HepG2 (cell line): ENCODE results near the gene TMEM44. TPM values are rescaled to one million over a fixed set of nuclear protein-coding genes. Genes with fewer than 3 reads are reported as not detected.

ENCODE experiments used
- ARNTL ChIP-seq: sonication (generic); formaldehyde crosslinking; IDR thresholded peaks from 2 replicates; pipeline ENCODE4 v1.4.0; 2020; ENCODE audit warnings: mild to moderate bottlenecking, missing genetic modification reagents
- CERS6 ChIP-seq: sonication (generic); formaldehyde crosslinking; IDR thresholded peaks from 2 replicates; pipeline ENCODE4 v1.5.0; 2020; ENCODE audit warnings: missing genetic modification reagents
- FOXA3 ChIP-seq: IDR thresholded peaks from 2 replicates; pipeline ENCODE4 v1.6.1; 2016; ENCODE audit warnings: missing genetic modification reagents, missing compliant biosample characterization
- FOXP1 ChIP-seq, 2 experiments: fragments of 450-650 bp in 1 of 2; IDR thresholded peaks; 2 replicates each; pipeline ENCODE4 v1.6.1; 2017 to 2018; ENCODE audit warnings: antibody characterized with exemption in 1 of 2
- HMGXB4 ChIP-seq, 2 experiments: sonication (generic) in 1 of 2; formaldehyde crosslinking in 1 of 2; IDR thresholded peaks; 2 replicates each; pipeline versions ENCODE4 v1.4.0 to v1.6.1; 2018 to 2020; ENCODE audit warnings: missing genetic modification reagents in 2 of 2, borderline replicate concordance in 1 of 2, low read depth in 1 of 2, mild to moderate bottlenecking in 1 of 2, missing biosample characterization in 1 of 2
- PATZ1 ChIP-seq: sonication (generic); formaldehyde crosslinking; IDR thresholded peaks from 2 replicates; pipeline ENCODE4 v1.4.0; 2020; ENCODE audit warnings: missing genetic modification reagents
- RNF219 ChIP-seq: sonication (generic); formaldehyde crosslinking; IDR thresholded peaks from 2 replicates; pipeline ENCODE4 v1.5.0; 2020; ENCODE audit warnings: mild to moderate bottlenecking, missing genetic modification reagents
- SOX6 ChIP-seq, 2 experiments: fragments of 450-650 bp in 1 of 2; sonication (generic) in 1 of 2; formaldehyde crosslinking in 1 of 2; IDR thresholded peaks; 2 replicates each; pipeline versions ENCODE4 v1.4.0 to v1.6.1; 2017 to 2020; ENCODE audit warnings: antibody characterized with exemption in 1 of 2, mild to moderate bottlenecking in 1 of 2, missing genetic modification reagents in 1 of 2
- SP1 ChIP-seq, 2 experiments: fragments of 450-650 bp in 1 of 2; sonication (generic) in 1 of 2; formaldehyde crosslinking in 1 of 2; IDR thresholded peaks; 2 replicates each; pipeline versions ENCODE4 v1.4.0 to v1.6.1; 2016 to 2020; ENCODE audit warnings: missing genetic modification reagents in 1 of 2
- ZFYVE20 ChIP-seq: sonication (generic); formaldehyde crosslinking; IDR thresholded peaks from 2 replicates; pipeline ENCODE4 v1.8.0; 2023; ENCODE audit warnings: low read depth, mild to moderate bottlenecking, moderate library complexity, missing genetic modification reagents, borderline replicate concordance
- ZNF230 ChIP-seq: sonication (generic); formaldehyde crosslinking; IDR thresholded peaks from 2 replicates; pipeline ENCODE4 v1.4.0; 2020; ENCODE audit warnings: mild to moderate bottlenecking, missing genetic modification reagents
- ZNF260 ChIP-seq: sonication (generic); formaldehyde crosslinking; IDR thresholded peaks from 2 replicates; pipeline ENCODE4 v1.4.0; 2020; ENCODE audit warnings: missing genetic modification reagents, low read depth, mild to moderate bottlenecking, borderline replicate concordance
- ZNF30 ChIP-seq: sonication (generic); formaldehyde crosslinking; IDR thresholded peaks from 2 replicates; pipeline ENCODE4 v1.5.0; 2020; ENCODE audit warnings: mild to moderate bottlenecking, missing genetic modification reagents
- ZZZ3 ChIP-seq: sonication (generic); formaldehyde crosslinking; IDR thresholded peaks from 2 replicates; pipeline ENCODE4 v1.4.0; 2020; ENCODE audit warnings: missing genetic modification reagents, mild to moderate bottlenecking, borderline replicate concordance
- polyA plus RNA-seq, 8 experiments: library from polyadenylated mRNA; depleted of rRNA in 3 of 8; stranded (reverse) in 7 of 8; unstranded in 1 of 8; fragments of >200 nt; fragmentation: Illumina TruSeq in 4 of 8; extraction: Trizol in 4 of 8; gene quantifications; 2 replicates each; pipeline versions ENCODE4 v1.2.1 to v1.2.3, GENCODE V29; 2011 to 2016; ENCODE audit warnings: low read depth in 4 of 8, missing spikeins in 1 of 8, mixed read lengths in 1 of 8; ENCODE audit not compliant: insufficient read depth in 1 of 8
- total RNA-seq, 5 experiments: library from RNA; depleted of rRNA; stranded (reverse); fragments of >200 nt; fragmentation: Illumina TruSeq; extraction: Trizol; gene quantifications; 2 replicates each; pipeline ENCODE4 v1.2.3, GENCODE V29; 2016; ENCODE audit warnings: low read depth in 1 of 5
- TF ChIP-seq, protein P1 (sequence below): IDR thresholded peaks from 2 replicates; pipeline ENCODE4 v1.6.1; 2016; ENCODE audit warnings: missing compliant biosample characterization, missing genetic modification reagents, borderline replicate concordance
- TF ChIP-seq, protein P2 (sequence below): sonication (generic); formaldehyde crosslinking; IDR thresholded peaks from 2 replicates; pipeline ENCODE4 v1.9.0; 2021; ENCODE audit warnings: missing genetic modification reagents, borderline replicate concordance

Gene TMEM44
- total and polyA plus RNA-seq, 2 of the 13 experiments (the other 11 are each of a cell fraction or from before 2014, with no cell fraction given): 7.3 to 13.8 TPM

GRCh38 chr3:194682694-194683310 is 49.6 kb upstream of the TMEM44 start (continued):
- TF ChIP-seq, protein P1, sequence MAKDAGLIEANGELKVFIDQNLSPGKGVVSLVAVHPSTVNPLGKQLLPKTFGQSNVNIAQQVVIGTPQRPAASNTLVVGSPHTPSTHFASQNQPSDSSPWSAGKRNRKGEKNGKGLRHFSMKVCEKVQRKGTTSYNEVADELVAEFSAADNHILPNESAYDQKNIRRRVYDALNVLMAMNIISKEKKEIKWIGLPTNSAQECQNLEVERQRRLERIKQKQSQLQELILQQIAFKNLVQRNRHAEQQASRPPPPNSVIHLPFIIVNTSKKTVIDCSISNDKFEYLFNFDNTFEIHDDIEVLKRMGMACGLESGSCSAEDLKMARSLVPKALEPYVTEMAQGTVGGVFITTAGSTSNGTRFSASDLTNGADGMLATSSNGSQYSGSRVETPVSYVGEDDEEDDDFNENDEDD: no peak
- TF ChIP-seq SP1 (IDR thresholded peaks at IDR 0.05) (no peak), SP1 (CRISPR knock-in tag; IDR thresholded peaks at IDR 0.05) (no peak), ZFYVE20 (CRISPR knock-in tag) (no peak), CERS6 (CRISPR knock-in tag) (no peak), FOXA3 (CRISPR knock-in tag) (no peak; the same call in 1 of the 2 replicates), SOX6 (IDR thresholded peaks at IDR 0.05) (no peak), SOX6 (CRISPR knock-in tag; IDR thresholded peaks at IDR 0.05) (peak; percentile 76), RNF219 (CRISPR knock-in tag) (no peak), ZNF230 (0 out of 2 replicates have a peak, but pooled peaks have one; percentile 62), FOXP1 (IDR thresholded peaks at IDR 0.05) (no peak), FOXP1 (CRISPR knock-in tag; IDR thresholded peaks at IDR 0.05) (no peak), PATZ1 (CRISPR knock-in tag) (peak; percentile 23; the same call in 1 of the 2 replicates), ZZZ3 (CRISPR knock-in tag) (peak; percentile 50; the same call in 1 of the 2 replicates), ARNTL (no peak), ZNF30 (no peak), ZNF260 (CRISPR knock-in tag) (no peak), HMGXB4 (CRISPR knock-in tag; IDR thresholded peaks at IDR 0.05; ENCODE audit: borderline replicate concordance in 1 of 2, low read depth in 1 of 2) (peak; percentile 51 to 70; a peak in 2 of 4 replicates)
- TF ChIP-seq, protein P2, sequence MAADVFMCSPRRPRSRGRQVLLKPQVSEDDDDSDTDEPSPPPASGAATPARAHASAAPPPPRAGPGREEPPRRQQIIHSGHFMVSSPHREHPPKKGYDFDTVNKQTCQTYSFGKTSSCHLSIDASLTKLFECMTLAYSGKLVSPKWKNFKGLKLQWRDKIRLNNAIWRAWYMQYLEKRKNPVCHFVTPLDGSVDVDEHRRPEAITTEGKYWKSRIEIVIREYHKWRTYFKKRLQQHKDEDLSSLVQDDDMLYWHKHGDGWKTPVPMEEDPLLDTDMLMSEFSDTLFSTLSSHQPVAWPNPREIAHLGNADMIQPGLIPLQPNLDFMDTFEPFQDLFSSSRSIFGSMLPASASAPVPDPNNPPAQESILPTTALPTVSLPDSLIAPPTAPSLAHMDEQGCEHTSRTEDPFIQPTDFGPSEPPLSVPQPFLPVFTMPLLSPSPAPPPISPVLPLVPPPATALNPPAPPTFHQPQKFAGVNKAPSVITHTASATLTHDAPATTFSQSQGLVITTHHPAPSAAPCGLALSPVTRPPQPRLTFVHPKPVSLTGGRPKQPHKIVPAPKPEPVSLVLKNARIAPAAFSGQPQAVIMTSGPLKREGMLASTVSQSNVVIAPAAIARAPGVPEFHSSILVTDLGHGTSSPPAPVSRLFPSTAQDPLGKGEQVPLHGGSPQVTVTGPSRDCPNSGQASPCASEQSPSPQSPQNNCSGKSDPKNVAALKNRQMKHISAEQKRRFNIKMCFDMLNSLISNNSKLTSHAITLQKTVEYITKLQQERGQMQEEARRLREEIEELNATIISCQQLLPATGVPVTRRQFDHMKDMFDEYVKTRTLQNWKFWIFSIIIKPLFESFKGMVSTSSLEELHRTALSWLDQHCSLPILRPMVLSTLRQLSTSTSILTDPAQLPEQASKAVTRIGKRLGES (CRISPR knock-in tag): 0 out of 2 replicates have a peak, but pooled peaks have one; percentile 32
